Activated effector memory CD4-positive, alpha-beta T cell treated with Interleukin-2 at 50 U/mL for 16 hours (primary cell): ENCODE results near the gene SNRPD3.
A peak's percentile ranks its signal among the peaks of the same experiment; 100 is the strongest.
"Not testable (repeated sequence)": the region's sequence is repeated elsewhere in the genome, so short reads cannot be mapped to it uniquely, and the experiment has no call there.

Experiments
- DNase-seq: peaks from one replicate; pipeline ENCODE4 v3.0.0-alpha.2; 2020

Gene SNRPD3

GRCh38 chr22:24593559-24593835 is 37.7 kb downstream of the SNRPD3 start:
- not testable (repeated sequence) for DNase-seq

DNA sequence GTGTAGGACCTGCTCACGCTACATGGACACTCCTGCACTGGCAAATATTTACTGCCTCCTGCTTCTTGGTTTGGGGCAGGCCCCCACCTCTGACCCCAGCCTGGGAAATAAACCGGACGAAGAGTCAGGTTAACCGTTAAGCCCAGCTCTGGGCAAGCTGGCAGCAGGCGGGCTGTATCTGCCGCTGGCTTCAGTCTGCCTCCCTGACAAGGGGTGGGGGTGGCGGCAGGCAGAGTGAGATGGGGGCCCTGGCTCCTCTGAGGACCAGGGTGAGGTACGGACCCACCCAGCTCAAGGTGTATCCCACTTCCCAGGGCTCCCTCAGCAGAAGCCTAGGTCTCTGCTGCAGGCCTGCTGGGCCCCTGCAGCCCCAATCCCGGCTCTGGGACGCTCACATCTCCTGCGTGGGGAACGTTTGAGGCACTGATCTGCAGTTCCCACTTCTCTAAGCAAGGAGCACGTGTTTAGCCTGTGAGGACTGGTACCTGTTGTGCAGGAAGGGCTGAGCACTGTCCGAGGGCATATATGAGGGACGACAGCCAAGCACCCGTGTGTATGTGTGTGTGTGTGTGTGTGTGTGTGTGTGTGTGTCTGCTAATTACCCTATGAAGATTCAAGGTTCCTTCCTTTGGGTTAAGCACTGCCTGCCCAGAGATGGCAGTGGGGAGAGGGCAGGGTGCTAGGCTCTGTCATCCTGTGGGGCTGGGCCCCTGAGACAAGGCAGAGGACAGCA is 38.2 kb downstream of the SNRPD3 start:
- DNase-seq: no peak

- no peak for DNase-seq
Measured at GRCh38 chr22:24594569-24595120, 38.8 kb downstream of the SNRPD3 start.

GRCh38 chr22:24595228-24595627 is 39.4 kb downstream of the SNRPD3 start:
- DNase-seq: no peak

GRCh38 chr22:24595863-24596262 is 40.1 kb downstream of the SNRPD3 start:
- DNase-seq: no peak

- not testable (repeated sequence) for DNase-seq
Measured at GRCh38 chr22:24597076-24597475, 41.3 kb downstream of the SNRPD3 start.

DNA sequence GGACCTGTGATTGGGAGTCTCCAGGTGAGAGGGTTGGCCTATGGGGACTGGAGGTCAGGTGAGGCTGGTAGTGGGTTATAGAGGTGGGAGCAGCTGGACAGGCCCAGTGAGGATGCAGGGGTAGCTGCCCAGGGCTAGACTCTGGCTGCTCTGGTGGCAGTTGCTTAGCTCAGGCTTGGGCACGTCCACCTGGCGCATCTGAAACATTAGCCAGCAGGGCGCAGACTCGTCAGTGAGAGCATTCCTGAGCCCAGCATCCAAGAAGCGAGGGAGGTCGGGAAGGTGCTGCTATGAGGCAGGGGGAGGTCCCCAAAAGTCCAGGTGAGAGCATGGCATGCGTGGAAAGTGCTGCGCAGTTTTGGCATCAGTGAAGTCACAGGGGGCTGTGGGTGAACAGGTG is 43.7 kb downstream of the SNRPD3 start:
- DNase-seq: no peak

GRCh38 chr22:24599958-24600715 is 44.3 kb downstream of the SNRPD3 start:
- not testable (repeated sequence) for DNase-seq

DNA sequence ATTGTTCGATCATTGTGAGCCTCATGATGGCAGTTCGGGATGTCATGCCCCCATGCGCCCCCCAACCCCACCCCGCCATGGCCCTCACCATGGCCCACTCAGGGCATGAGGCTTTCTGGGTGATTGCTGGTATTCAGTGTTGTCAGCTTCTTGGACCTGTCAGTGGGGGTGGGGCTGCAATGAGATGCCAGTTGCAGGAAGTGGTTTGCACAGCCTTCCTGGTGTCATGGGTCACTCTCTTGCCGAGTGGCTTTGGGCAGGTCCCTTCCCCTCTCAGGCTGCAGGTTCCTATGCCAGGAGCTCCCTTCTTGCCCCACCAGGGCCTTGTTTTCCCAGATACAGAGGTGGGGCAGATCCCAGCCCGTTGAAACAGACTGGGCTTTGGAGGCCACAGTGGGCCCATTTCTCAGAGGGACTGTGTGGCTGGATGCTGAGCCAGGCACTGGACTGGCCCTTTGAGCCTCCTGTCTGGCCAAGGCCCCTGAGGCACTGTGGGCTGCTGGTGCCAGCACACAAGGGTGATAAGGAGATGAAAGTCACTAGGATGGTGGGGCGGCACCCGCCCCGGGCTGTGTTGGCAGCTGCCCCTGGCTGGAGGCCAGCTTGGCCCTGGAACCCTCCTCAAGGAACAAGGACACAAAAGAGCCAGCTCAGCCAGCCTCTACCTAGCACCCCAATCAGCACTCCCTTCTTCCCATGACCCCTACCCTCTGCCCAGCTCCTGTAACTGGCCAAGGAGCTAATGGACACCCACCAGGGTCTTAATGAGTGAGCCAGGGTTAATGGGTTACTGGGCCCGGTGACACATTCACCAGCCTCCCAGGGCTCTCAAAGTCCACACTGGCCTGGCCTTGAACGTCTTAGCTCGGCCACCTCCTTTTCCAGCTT is 45.7 kb downstream of the SNRPD3 start:
- DNase-seq: no peak

- not testable (repeated sequence) for DNase-seq
Measured at GRCh38 chr22:24602105-24602749, 46.4 kb downstream of the SNRPD3 start.

GRCh38 chr22:24602847-24603769 is 47.3 kb downstream of the SNRPD3 start, which contains the start of gene GGT1:
GGT1 (plus strand) TSS chr22:24603193; CDS start chr22:24611082, 7,889 bp downstream.
- not testable (repeated sequence) for DNase-seq

DNA sequence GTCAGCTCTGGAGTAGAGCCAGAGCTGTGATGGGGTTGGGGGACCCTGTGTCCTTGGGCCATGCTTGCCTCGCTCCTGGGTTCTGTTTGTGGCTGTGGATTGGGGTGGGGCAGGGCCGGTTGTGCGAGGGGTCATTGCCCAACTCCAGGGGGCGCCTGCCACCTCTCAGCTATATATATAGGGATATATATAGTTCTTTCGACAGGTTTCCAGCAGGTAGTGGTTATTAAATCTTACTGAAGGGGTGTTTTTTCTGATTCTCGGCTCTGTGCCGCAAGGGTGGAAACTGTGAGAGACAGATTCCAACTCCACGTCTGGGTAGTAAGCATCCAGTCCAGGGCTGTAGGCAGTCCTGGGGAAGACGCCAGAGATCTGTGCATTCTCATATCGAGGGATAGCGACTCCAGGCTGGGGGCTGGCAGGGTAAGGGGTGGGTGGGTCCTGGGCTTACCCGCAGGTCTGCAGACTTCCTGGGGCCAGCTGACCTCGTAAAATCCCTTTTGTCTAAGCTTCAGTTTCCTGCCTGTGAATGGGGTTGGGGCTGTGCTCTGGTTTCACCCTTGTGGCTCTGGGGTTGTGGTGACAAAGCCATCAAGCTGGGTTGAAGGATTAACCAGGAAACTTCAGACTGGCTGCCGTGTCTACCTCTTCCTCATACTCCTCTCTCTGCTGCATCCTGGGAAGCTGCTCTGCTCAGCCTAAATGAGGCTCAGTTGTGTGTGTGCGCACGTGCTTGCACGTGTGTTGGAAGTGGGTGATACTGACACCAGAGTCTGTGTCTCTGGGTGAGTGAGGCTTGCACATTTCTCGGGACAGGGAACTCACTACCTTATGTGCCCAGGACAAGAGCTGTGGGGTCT is 48.2 kb downstream of the SNRPD3 start:
- DNase-seq: not testable (repeated sequence)

DNA sequence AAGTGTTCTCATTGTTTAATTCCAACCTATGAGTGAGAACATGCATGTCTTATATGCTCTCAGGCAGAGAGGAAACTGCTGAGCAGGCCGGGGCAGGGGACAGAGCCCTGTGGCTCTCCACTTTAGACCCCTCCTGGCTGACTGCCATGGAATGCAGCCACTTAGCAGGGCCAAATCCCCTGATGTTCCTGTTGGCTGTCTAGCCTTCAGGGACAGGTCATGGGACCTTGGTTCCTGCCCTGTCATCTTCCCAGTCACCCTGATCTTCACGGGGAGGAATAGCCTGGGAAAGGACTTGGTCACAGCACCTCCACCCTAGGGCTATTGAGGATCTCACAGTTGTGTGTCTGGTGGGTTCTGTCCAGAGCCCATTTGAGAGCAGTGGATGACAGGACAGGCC is 50.5 kb downstream of the SNRPD3 start:
- DNase-seq: not testable (repeated sequence)

DNA sequence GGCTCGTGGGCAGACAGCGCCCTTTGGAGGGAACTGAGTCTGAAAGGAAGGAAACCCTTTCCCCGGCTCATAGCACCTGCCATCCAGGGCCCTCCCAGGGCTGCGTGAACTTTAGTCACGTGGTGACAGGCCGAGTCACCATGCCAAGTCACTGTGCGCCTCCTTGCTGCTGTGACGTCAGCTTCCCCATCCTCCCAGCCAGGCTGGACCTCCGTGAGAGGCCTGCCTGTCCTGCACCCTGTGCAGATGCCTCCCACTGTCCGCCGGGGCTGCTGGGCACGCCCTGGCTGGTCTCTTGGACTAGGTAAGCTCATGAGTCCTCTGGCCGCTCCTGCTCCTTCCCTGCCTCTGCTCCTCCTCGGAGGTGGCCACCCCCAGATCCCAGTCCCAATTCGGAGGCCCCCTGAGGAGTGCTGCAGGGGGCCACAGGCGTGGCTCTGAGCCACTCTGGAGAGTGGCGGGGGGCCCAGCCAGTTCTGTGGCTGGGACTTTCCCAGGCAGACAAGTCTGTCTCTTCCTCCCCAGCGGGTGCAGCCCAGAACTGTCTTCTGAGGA is 51.7 kb downstream of the SNRPD3 start:
- DNase-seq: peak; percentile 50

GRCh38 chr22:24608327-24608726 is 52.5 kb downstream of the SNRPD3 start:
- not testable (repeated sequence) for DNase-seq

DNA sequence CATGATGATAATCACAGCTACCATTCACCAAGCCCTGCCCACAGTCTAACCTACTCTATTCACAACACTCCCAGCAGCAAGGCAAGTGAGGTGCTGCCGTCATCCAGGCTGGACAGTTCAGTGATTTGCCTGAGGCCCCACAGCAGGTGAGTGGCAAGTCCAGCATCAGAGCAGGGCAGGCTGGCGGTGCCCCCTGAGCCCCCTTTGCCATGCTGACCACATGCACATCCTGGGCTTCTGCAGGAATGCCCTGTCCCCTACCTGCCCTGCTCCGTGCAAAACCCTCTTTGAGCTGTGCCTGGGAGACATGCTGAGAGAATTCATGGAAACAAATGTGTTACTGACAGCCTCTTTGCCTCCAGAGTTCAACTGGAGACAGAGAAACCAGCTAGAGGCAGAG is 54.1 kb downstream of the SNRPD3 start:
- DNase-seq: not testable (repeated sequence)

DNA sequence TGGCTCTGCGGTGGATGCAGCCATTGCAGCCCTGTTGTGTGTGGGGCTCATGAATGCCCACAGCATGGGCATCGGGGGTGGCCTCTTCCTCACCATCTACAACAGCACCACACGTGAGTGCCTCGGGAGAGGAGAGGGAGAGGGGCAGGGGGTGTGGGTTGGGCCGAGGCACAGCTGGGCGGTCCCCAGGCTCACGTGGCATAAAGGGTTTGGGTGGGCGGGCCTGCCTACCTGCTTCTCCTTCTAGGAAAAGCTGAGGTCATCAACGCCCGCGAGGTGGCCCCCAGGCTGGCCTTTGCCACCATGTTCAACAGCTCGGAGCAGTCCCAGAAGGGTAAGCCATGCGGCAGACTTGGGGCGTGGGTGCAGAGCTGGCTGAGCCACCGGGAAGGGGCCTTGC is 59.0 kb downstream of the SNRPD3 start:
- DNase-seq: not testable (repeated sequence)

DNA sequence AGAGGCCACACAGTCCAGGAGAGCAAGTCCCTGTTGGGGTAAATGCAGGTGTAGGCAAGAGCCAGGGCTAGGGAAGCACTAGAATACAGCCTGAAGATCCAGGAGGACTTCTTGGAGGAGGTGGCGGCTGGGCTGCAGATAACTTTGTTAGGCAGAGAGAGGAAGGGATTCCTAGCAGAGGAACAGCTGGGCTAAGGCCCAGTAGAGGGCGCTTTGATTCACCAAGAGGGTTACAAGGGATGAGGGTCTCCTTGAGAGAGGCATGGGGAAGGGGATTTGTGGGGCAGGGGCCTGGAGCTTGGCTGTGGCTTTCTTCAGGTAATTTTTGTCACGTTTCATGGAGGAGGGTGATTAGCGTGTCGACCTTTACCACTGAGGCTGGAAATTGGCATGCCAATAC is 65.4 kb downstream of the SNRPD3 start:
- DNase-seq: not testable (repeated sequence)

- DNase-seq: not testable (repeated sequence)
Measured at GRCh38 chr22:24622596-24622995, 66.8 kb downstream of the SNRPD3 start.
